HepG2 (cell line): ENCODE data around the gene KRTCAP2. TPM values are rescaled to one million over a fixed set of nuclear protein-coding genes. Genes with fewer than 3 reads are reported as not detected.

Source experiments
- GLI4 ChIP-seq: sonication (generic); formaldehyde crosslinking; IDR thresholded peaks from 2 replicates; pipeline ENCODE4 v1.5.1; 2020; ENCODE audit warnings: missing genetic modification reagents, mild to moderate bottlenecking, moderate library complexity, borderline replicate concordance
- IRF1 ChIP-seq: sonication (generic); formaldehyde crosslinking; IDR thresholded peaks from 2 replicates; pipeline ENCODE4 v1.4.0; 2020; ENCODE audit warnings: low read depth, mild to moderate bottlenecking, missing genetic modification reagents
- KDM4B ChIP-seq: sonication (generic); formaldehyde crosslinking; IDR thresholded peaks from 2 replicates; pipeline ENCODE4 v1.4.0; 2020; ENCODE audit warnings: missing genetic modification reagents
- MEIS1 ChIP-seq: sonication (generic); formaldehyde crosslinking; IDR thresholded peaks from 2 replicates; pipeline ENCODE4 v1.9.0; 2021; ENCODE audit warnings: mild to moderate bottlenecking, missing genetic modification reagents, moderate library complexity, borderline replicate concordance
- MTERF4 ChIP-seq: sonication (generic); formaldehyde crosslinking; IDR thresholded peaks from 2 replicates; pipeline ENCODE4 v1.8.0; 2023; ENCODE audit warnings: mild to moderate bottlenecking, missing genetic modification reagents
- SMAD3 ChIP-seq: sonication (generic); formaldehyde crosslinking; IDR thresholded peaks from 2 replicates; pipeline ENCODE4 v1.4.0; 2020; ENCODE audit warnings: missing genetic modification reagents
- TERF1 ChIP-seq: sonication (generic); formaldehyde crosslinking; IDR thresholded peaks from 2 replicates; pipeline ENCODE4 v1.8.0; 2022; ENCODE audit warnings: mild to moderate bottlenecking, missing genetic modification reagents, moderate library complexity
- TGIF2 ChIP-seq: IDR thresholded peaks from 2 replicates; pipeline ENCODE4 v1.6.1; 2016; ENCODE audit warnings: control low read depth, missing compliant biosample characterization
- THAP8 ChIP-seq: sonication (generic); formaldehyde crosslinking; IDR thresholded peaks from 2 replicates; pipeline ENCODE4 v1.5.1; 2020; ENCODE audit warnings: missing genetic modification reagents, mild to moderate bottlenecking, borderline replicate concordance
- U2AF1 ChIP-seq: fragments of 200-400 bp; formaldehyde crosslinking; optimal IDR thresholded peaks from 2 replicates; pipeline ENCODE3; 2017; ENCODE audit warnings: mild to moderate bottlenecking, low read depth, low read length
- ZGPAT ChIP-seq: IDR thresholded peaks from 2 replicates; pipeline ENCODE4 v1.6.1; 2016; ENCODE audit warnings: mild to moderate bottlenecking
- ZNF318 ChIP-seq: sonication (generic); formaldehyde crosslinking; IDR thresholded peaks from 2 replicates; pipeline ENCODE4 v1.4.0; 2020; ENCODE audit warnings: mild to moderate bottlenecking, missing genetic modification reagents
- ZNF567 ChIP-seq: sonication (generic); formaldehyde crosslinking; IDR thresholded peaks from 2 replicates; pipeline ENCODE4 v1.8.1; 2023; ENCODE audit warnings: mild to moderate bottlenecking, missing genetic modification reagents, borderline replicate concordance
- ZNF572 ChIP-seq: sonication (generic); formaldehyde crosslinking; IDR thresholded peaks from 2 replicates; pipeline ENCODE4 v1.5.1; 2020; ENCODE audit warnings: mild to moderate bottlenecking, missing genetic modification reagents
- polyA plus RNA-seq, 8 experiments: library from polyadenylated mRNA; depleted of rRNA in 3 of 8; stranded (reverse) in 7 of 8; unstranded in 1 of 8; fragments of >200 nt; fragmentation: Illumina TruSeq in 4 of 8; extraction: Trizol in 4 of 8; gene quantifications; 2 replicates each; pipeline versions ENCODE4 v1.2.1 to v1.2.3, GENCODE V29; 2011 to 2016; ENCODE audit warnings: low read depth in 4 of 8, missing spikeins in 1 of 8, mixed read lengths in 1 of 8; ENCODE audit not compliant: insufficient read depth in 1 of 8
- total RNA-seq, 5 experiments: library from RNA; depleted of rRNA; stranded (reverse); fragments of >200 nt; fragmentation: Illumina TruSeq; extraction: Trizol; gene quantifications; 2 replicates each; pipeline ENCODE4 v1.2.3, GENCODE V29; 2016; ENCODE audit warnings: low read depth in 1 of 5

Gene KRTCAP2
- total and polyA plus RNA-seq, 2 of the 13 experiments (the other 11 are each of a cell fraction or from before 2014, with no cell fraction given): 77.3 to 79.4 TPM

GRCh38 chr1:155125946-155126555 is 47.1 kb downstream of the KRTCAP2 start (continued):
- TF ChIP-seq ZNF318 (CRISPR knock-in tag): 0 out of 2 replicates have a peak, but pooled peaks have one; percentile 46
- peak; percentile 95; the same call in 1 of the 2 replicates for TF ChIP-seq KDM4B (CRISPR knock-in tag)
- TF ChIP-seq MEIS1 (CRISPR knock-in tag): peak; percentile 82; the same call in 1 of the 2 replicates
- TF ChIP-seq GLI4 (CRISPR knock-in tag): no peak
- TF ChIP-seq IRF1 (CRISPR knock-in tag): no peak
- peak; percentile 99 for TF ChIP-seq ZGPAT (CRISPR knock-in tag)
- TF ChIP-seq U2AF1: peak; percentile 80
- TF ChIP-seq THAP8 (CRISPR knock-in tag): no peak; the same call in 1 of the 2 replicates
- TF ChIP-seq ZNF567: peak; percentile 96
- peak; percentile 86 for TF ChIP-seq TGIF2 (CRISPR knock-in tag)
- TF ChIP-seq MTERF4: no peak
- TF ChIP-seq SMAD3 (CRISPR knock-in tag): peak; percentile 98
- TF ChIP-seq ZNF572: 0 out of 2 replicates have a peak, but pooled peaks have one; percentile 23
- 0 out of 2 replicates have a peak, but pooled peaks have one; percentile 83 for TF ChIP-seq TERF1 (CRISPR knock-in tag)
